Heart left ventricle (tissue), 16 donors: ENCODE measurements around the gene MALRD1. TPM values are rescaled to one million over a fixed set of nuclear protein-coding genes. Genes with fewer than 3 reads are reported as not detected.

ENCODE experiments used
- ATAC-seq, 4 donors: fragments of 200-7000 bp; cut with Tn5 transposase; one replicate each; pipeline ENCODE4 v1.9.1; 2020 to 2022; ENCODE audit warnings: moderate library complexity in 4 of 4, mild to moderate bottlenecking in 3 of 4, moderate number of reproducible peaks in 1 of 4
- DNase-seq, 5 donors: peaks; one replicate each; pipeline ENCODE4 v3.0.0-alpha.2; 2020
- H3K27ac ChIP-seq, 12 donors: fragments of 200-600 bp; sonication (generic) in 4 of 12; one replicate each; pipeline versions ENCODE4 v1.5.0 to v1.8.0; 2016 to 2022; ENCODE audit warnings: mild to moderate bottlenecking in 2 of 12
- H3K27me3 ChIP-seq, 9 donors: fragments of 200-600 bp; sonication (generic) in 2 of 9; one replicate each; pipeline versions ENCODE4 v1.5.1 to v1.8.0; 2016 to 2022; ENCODE audit warnings: mild to moderate bottlenecking in 3 of 9
- H3K36me3 ChIP-seq, 9 donors: fragments of 200-600 bp; sonication (generic) in 2 of 9; one replicate each; pipeline versions ENCODE4 v1.5.0 to v1.8.0; 2018 to 2022; ENCODE audit warnings: mild to moderate bottlenecking in 2 of 9
- H3K4me1 ChIP-seq, 12 donors: fragments of 200-600 bp; sonication (generic) in 4 of 12; one replicate each; pipeline versions ENCODE4 v1.5.0 to v1.8.0; 2016 to 2022; ENCODE audit warnings: mild to moderate bottlenecking in 3 of 12
- H3K4me3 ChIP-seq, 12 donors: fragments of 200-600 bp; sonication (generic) in 4 of 12; one replicate each; pipeline versions ENCODE4 v1.5.0 to v1.8.0; 2017 to 2022; ENCODE audit warnings: mild to moderate bottlenecking in 9 of 12, moderate library complexity in 4 of 12
- H3K9me3 ChIP-seq, 12 donors: fragments of 200-600 bp; sonication (generic) in 4 of 12; one replicate each; pipeline versions ENCODE4 v1.5.0 to v1.8.0; 2016 to 2022; ENCODE audit warnings: mild to moderate bottlenecking in 1 of 12
- CTCF ChIP-seq, 12 donors: fragments of 200-600 bp; sonication (generic) in 4 of 12; IDR thresholded peaks; one replicate each; pipeline versions ENCODE4 v1.5.0 to v1.8.0; 2018 to 2022; ENCODE audit warnings: antibody characterized with exemption in 12 of 12, mild to moderate bottlenecking in 5 of 12
- POLR2A ChIP-seq, 2 donors: fragments of 450-650 bp; IDR thresholded peaks; one replicate each; pipeline ENCODE4 v1.6.1; 2017; ENCODE audit warnings: antibody characterized with exemption in 2 of 2, mild to moderate bottlenecking in 2 of 2, moderate library complexity in 2 of 2
- WGBS, 4 donors: extraction: QIAGEN DNeasy Blood & Tissue Kit in 2 of 4; methylation state at CpG; one replicate each; pipeline versions ENCODE4 v1.1.5 to v1.1.7; 2013 to 2018; 5-methylcytosine and 5-hydroxymethylcytosine counted together
- intact Hi-C, 10 donors: fragments of 100-400 bp; cut with DNase I; formaldehyde crosslinking; loops; one replicate each; pipeline versions ENCODE4 v1.11.1 to v1.14.2; 2022
- polyA plus RNA-seq, 2 donors: library from polyadenylated mRNA; stranded (reverse); fragments of 200-250 nt; gene quantifications; one replicate each; pipeline ENCODE4 v1.2.3, GENCODE V29; 2013
- total RNA-seq, 9 donors: library from RNA; depleted of rRNA in 2 of 9; stranded (reverse); fragments of >200 nt in 2 of 9; fragmentation: NEBNext Ultra II Directional in 3 of 9; extraction: Animal tissue kit (Norgen Biotek cat#: 25700) in 3 of 9; gene quantifications; one replicate each; pipeline versions ENCODE4 v1.1.0 to v1.2.4, GENCODE V29; 2016 to 2023
- donor health status: ischemic (EF 13 %, LVEDD 7.1; RV severe dilation, severe dysfunction).
- donor health status: healthy with polysubstance abuse.
- donor health status: DM: no; HTN: yes; CAD: no.
- donor health status: DM: no; HTN: no; CAD: no.
- donor health status: ischemic (EF 25% LVEDD 6.9; RV normal size, moderate dysfunction).
- donor health status: ischemic (EF 25% LVEDD 5.7; RV mildly dilated, moderate dysfunction).
- donor health status: healthy.
- donor health status: DM: yes; HTN: yes; CAD: no.
- donor health status: ischemic (EF 35%, LVEDD 5.7; RV mildly dilated, moderate dysfunction).
- donor health status: nonischemic (EF 11% LVEDD 7.7; RV severe dilation, severe dysfunction).
- donor health status: DM: yes; HTN: yes; CAD: no.
- donor health status: PGD.
- donor health status: ischemic (EF 29% LVEDD 5.4; RV normal size, mild dysfunction).
- donor health status: nonischemic (EF 23%, LVEDD 6.1; RV moderate dilation, normal function).

The MALRD1 gene
- total and polyA plus RNA-seq, 11 donors, result 0.12 to 1.1 (median 0.37) TPM; not detected in 1

DNA sequence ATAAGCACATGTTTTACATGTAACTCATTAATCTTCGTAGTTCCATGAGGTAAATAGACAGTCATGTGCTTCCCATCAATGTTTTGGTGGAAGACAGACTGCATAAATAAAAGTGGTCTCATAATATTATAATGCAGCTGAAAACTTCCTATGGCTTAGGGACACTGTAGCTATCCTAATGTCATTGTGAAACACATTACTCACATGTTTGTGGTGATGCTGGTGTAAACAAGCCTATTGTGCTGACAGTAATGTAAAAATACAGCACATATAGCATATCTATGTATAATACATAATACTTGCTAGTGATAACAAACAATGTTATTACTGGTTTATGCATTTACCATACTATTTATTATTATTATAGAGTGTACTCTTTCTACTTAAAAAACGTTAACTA lies 730.4 kb downstream of the MALRD1 start:
- intact Hi-C loops, result no loop called here
- Histone ChIP-seq H3K4me1 (peaks cover 0 to 4% (median 0%) of the 10 kb centered on the region in 12 donors), H3K27ac (no peak overlapping the region), H3K36me3 (no peaks in the 10 kb centered on the region), H3K9me3 (no peaks in the 10 kb centered on the region), H3K27me3 (peaks cover 0 to 3% (median 0%) of the 10 kb centered on the region in 9 donors), H3K4me3 (no peak overlapping the region)
- WGBS, 4 donors, result 81 to 86% (median 85%) methylated on average over 2 of the region's 2 CpGs
- no peak for DNase-seq
- ATAC-seq, result no peak
- TF ChIP-seq POLR2A (IDR thresholded peaks at IDR 0.05) (no peak), CTCF (IDR thresholded peaks at IDR 0.05) (no peak)

DNA sequence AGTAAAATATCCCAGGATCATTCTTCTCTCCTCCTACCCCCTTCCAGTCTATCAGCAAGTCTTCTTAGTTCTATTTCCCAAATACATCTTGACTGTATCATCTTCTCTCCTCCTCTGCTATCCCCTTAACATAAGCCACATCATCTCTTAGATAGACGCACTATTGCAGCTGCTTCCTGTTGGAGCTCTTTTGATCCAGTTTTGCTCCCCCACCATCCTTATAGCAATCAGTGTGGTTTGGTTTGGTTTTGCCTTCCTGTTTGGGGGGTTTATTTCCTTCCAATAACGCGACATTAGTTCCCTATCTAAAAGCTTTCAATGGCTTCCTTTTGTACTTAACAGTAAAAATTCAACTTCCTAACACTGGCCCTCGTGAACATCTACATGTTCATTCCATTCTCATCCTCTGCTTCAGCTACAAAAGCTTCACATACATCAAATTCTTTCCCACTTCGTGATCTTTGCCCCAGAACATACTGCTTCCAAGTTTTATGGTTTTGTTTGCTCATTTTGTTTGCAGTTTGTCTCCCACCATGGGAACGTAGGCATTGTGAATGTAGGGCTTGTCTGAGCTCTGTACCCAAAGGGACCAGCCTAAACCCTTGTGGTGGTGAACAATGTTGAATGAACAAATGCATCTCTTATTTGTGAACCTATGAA lies 734.0 kb downstream of the MALRD1 start:
- Histone ChIP-seq H3K27ac (no peak overlapping the region), H3K4me1 (no peaks in the 10 kb centered on the region), H3K27me3 (peaks cover 0 to 3% (median 0%) of the 10 kb centered on the region in 9 donors), H3K36me3 (no peaks in the 10 kb centered on the region), H3K4me3 (no peak overlapping the region), H3K9me3 (no peaks in the 10 kb centered on the region)
- 59 to 70% (median 61%) methylated on average over 6 of the region's 6 CpGs for WGBS, 4 donors
- intact Hi-C loops, result loop anchor here in 1 of 10 donors (10.0 kb wide), 1 partner anchor 158 kb away; no protein-coding TSS in a partner anchor
- DNase-seq, result no peak
- no peak for TF ChIP-seq CTCF (IDR thresholded peaks at IDR 0.05)
- TF ChIP-seq POLR2A (IDR thresholded peaks at IDR 0.05), result no peak
- no peak for ATAC-seq

- intact Hi-C loops, result loop anchor here in 1 of 10 donors (10.0 kb wide), 1 partner anchor 159 kb away; no protein-coding TSS in a partner anchor
Measured at GRCh38 chr10:19783721-19784120, 735.1 kb downstream of the MALRD1 start.

More at GRCh38 chr10:19783721-19784120, 735.1 kb downstream of the MALRD1 start:
- H3K27ac ChIP-seq, result no peak overlapping the region
- TF ChIP-seq POLR2A (IDR thresholded peaks at IDR 0.05), result no peak
- no peak for TF ChIP-seq CTCF (IDR thresholded peaks at IDR 0.05)
- no peaks in the 10 kb centered on the region for H3K4me1 ChIP-seq
- no peak for ATAC-seq
- peaks cover 0 to 2% (median 0%) of the 10 kb centered on the region in 9 donors for H3K27me3 ChIP-seq
- H3K4me3 ChIP-seq, result no peak overlapping the region
- H3K9me3 ChIP-seq, result no peaks in the 10 kb centered on the region
- no peak for DNase-seq
- H3K36me3 ChIP-seq, result no peaks in the 10 kb centered on the region
- 92 to 97% (median 94%) methylated on average over 4 of the region's 4 CpGs for WGBS, 4 donors
